ENCODE results near the gene MFF.

Gene MFF

GRCh38 chr2:227406177-227407031 lies 81.4 kb downstream of the MFF start:
- H3K4me3 ChIP-seq (ENCODE audit: low read depth, low read length), result no peak overlapping the region
